CD14-positive monocyte (primary cell): ENCODE measurements around the gene POLD3. TPM values are rescaled to one million over a fixed set of nuclear protein-coding genes. Genes with fewer than 3 reads are reported as not detected.

Source experiments
- DNase-seq, 3 donors: peaks; one replicate each; pipeline ENCODE4 v3.0.0-alpha.2; 2011 to 2022
- H2AFZ ChIP-seq: 2 replicates; pipeline ENCODE4 v1.6.0; 2012; ENCODE audit warnings: mild to moderate bottlenecking, low read depth, low read length, inconsistent platforms; ENCODE audit not compliant: insufficient read depth, poor library complexity, severe bottlenecking
- H3K27ac ChIP-seq, 2 donors: 1 replicate in 1 of 2; 2 replicates in 1 of 2; pipeline ENCODE4 v1.5.1; 2012 to 2013; ENCODE audit warnings: low read length in 2 of 2, control low read depth in 1 of 2, inconsistent platforms in 1 of 2, low read depth in 1 of 2, mild to moderate bottlenecking in 1 of 2
- H3K27me3 ChIP-seq, 2 donors: one replicate each; pipeline versions ENCODE4 v1.6.0 to v1.6.1; 2011 to 2013; ENCODE audit warnings: low read length in 2 of 2; ENCODE audit not compliant: control insufficient read depth in 2 of 2, insufficient read depth in 2 of 2
- H3K36me3 ChIP-seq, 2 donors: replicated peaks in 1 of 2; 1 replicate in 1 of 2; 2 replicates in 1 of 2; pipeline versions ENCODE4 v1.5.1 to v1.6.1; 2012 to 2013; ENCODE audit warnings: low read length in 2 of 2, control low read depth in 1 of 2, inconsistent platforms in 1 of 2, mild to moderate bottlenecking in 1 of 2; ENCODE audit not compliant: insufficient read depth in 2 of 2, control insufficient read depth in 1 of 2
- H3K4me1 ChIP-seq, 2 donors: 1 replicate in 1 of 2; 2 replicates in 1 of 2; pipeline versions ENCODE4 v1.5.1 to v1.6.1; 2012 to 2013; ENCODE audit warnings: low read length in 2 of 2, control low read depth in 1 of 2, inconsistent platforms in 1 of 2, mild to moderate bottlenecking in 1 of 2, moderate library complexity in 1 of 2; ENCODE audit not compliant: insufficient read depth in 2 of 2, control insufficient read depth in 1 of 2
- H3K4me2 ChIP-seq: replicated peaks from 2 replicates; pipeline ENCODE3; 2012; ENCODE audit warnings: low read length, moderate library complexity, mild to moderate bottlenecking; ENCODE audit not compliant: poor library complexity, severe bottlenecking; ENCODE audit errors: extremely low read depth
- H3K4me3 ChIP-seq, 3 experiments: fragments of 200-600 bp in 1 of 3; sonication (generic) in 1 of 3; replicated peaks in 1 of 3; 1 replicate in 2 of 3; 2 replicates in 1 of 3; pipeline ENCODE4 v1.5.1; 2011 to 2013; ENCODE audit warnings: low read length in 3 of 3, mild to moderate bottlenecking in 3 of 3, control low read depth in 2 of 3, low read depth in 2 of 3, inconsistent platforms in 1 of 3, moderate library complexity in 1 of 3
- H3K79me2 ChIP-seq: 2 replicates; pipeline ENCODE4 v1.6.0; 2012; ENCODE audit warnings: mild to moderate bottlenecking, control low read depth, inconsistent platforms, low read length, moderate library complexity; ENCODE audit not compliant: insufficient read depth
- H3K9ac ChIP-seq: 2 replicates; pipeline ENCODE4 v1.6.0; 2017; ENCODE audit warnings: low read length, mild to moderate bottlenecking; ENCODE audit not compliant: insufficient read depth, poor library complexity, severe bottlenecking
- H3K9me3 ChIP-seq, 2 donors: replicated peaks in 1 of 2; 1 replicate in 1 of 2; 2 replicates in 1 of 2; pipeline versions ENCODE4 v1.5.1 to v1.6.1; 2012 to 2013; ENCODE audit warnings: low read length in 2 of 2, control low read depth in 1 of 2; ENCODE audit not compliant: control insufficient read depth in 1 of 2, insufficient read depth in 1 of 2
- H4K20me1 ChIP-seq: 2 replicates; pipeline ENCODE4 v1.6.0; 2012; ENCODE audit warnings: mild to moderate bottlenecking, low read length, control low read depth, moderate library complexity; ENCODE audit not compliant: insufficient read depth
- H3K27ac Mint-ChIP-seq, 7 donors: one replicate each; pipeline ENCODE4 v1.8.0; 2020; ENCODE audit warnings: mild to moderate bottlenecking in 7 of 7, mixed read lengths in 7 of 7, moderate library complexity in 6 of 7, inconsistent platforms in 2 of 7
- H3K27me3 Mint-ChIP-seq, 3 donors: one replicate each; pipeline ENCODE4 v1.8.0; 2021 to 2022; ENCODE audit warnings: low read depth in 3 of 3, mild to moderate bottlenecking in 3 of 3, mixed read lengths in 3 of 3, moderate library complexity in 3 of 3, inconsistent platforms in 1 of 3
- H3K36me3 Mint-ChIP-seq, 2 donors: one replicate each; pipeline ENCODE4 v1.8.0; 2020; ENCODE audit warnings: mixed read lengths in 2 of 2, inconsistent platforms in 1 of 2, mild to moderate bottlenecking in 1 of 2
- H3K4me1 Mint-ChIP-seq: one replicate; pipeline ENCODE4 v1.8.0; 2020; ENCODE audit warnings: mild to moderate bottlenecking, mixed read lengths
- H3K4me3 Mint-ChIP-seq, 2 donors: one replicate each; pipeline ENCODE4 v1.8.0; 2020; ENCODE audit warnings: mild to moderate bottlenecking in 2 of 2, mixed read lengths in 2 of 2, moderate library complexity in 1 of 2
- H3K9me3 Mint-ChIP-seq, 7 donors: one replicate each; pipeline ENCODE4 v1.8.0; 2020 to 2022; ENCODE audit warnings: mixed read lengths in 7 of 7, mild to moderate bottlenecking in 6 of 7, moderate library complexity in 6 of 7, inconsistent platforms in 2 of 7
- WGBS: methylation state at CpG from one replicate; pipeline ENCODE4 v1.1.5; 2013; ENCODE audit warnings: missing lambda C conversion rate; ENCODE audit not compliant: insufficient coverage; 5-methylcytosine and 5-hydroxymethylcytosine counted together
- intact Hi-C, 2 donors: fragments of 100-400 bp; cut with micrococcal nuclease; formaldehyde crosslinking; loops; one replicate each; pipeline versions ENCODE4 v1.15.0 to v1.15.1; 2023
- polyA plus RNA-seq, 3 donors: library from polyadenylated mRNA; depleted of rRNA in 1 of 3; unstranded in 2 of 3; stranded (reverse) in 1 of 3; fragments of 300-500 nt in 2 of 3; fragments of >200 nt in 1 of 3; fragmentation: Illumina TruSeq in 2 of 3; gene quantifications; 1 replicate in 2 of 3; 2 replicates in 1 of 3; pipeline ENCODE4 v1.2.3, GENCODE V29; 2012 to 2021
- TF ChIP-seq, protein P1 (sequence below): fragments of 200-600 bp; IDR thresholded peaks from one replicate; pipeline ENCODE4 v1.8.0; 2022; ENCODE audit warnings: antibody characterized with exemption, mild to moderate bottlenecking

POLD3 gene
- polyA plus RNA-seq, 3 donors: 11.3 to 29.9 (median 26.2) TPM

GRCh38 chr11:74687237-74688023 is 95.0 kb downstream of the POLD3 start:
- 52% methylated on average over 3 of the region's 6 CpGs for WGBS
- no peaks in the 10 kb centered on the region for H3K9me3 ChIP-seq
- H3K4me3 Mint-ChIP-seq: no peak overlapping the region
- intact Hi-C loops: no loop called here
- H3K9ac ChIP-seq: no peak overlapping the region
- DNase-seq: peak in 1 of 3 donors; percentile 3
- H3K4me3 ChIP-seq: no peak overlapping the region
- no peak overlapping the region for H3K4me2 ChIP-seq
- no peak overlapping the region for H2AFZ ChIP-seq
- H3K27ac ChIP-seq: no peak overlapping the region
- H3K27me3 ChIP-seq: peaks cover 6 to 17% of the 10 kb centered on the region in 2 donors
- no peak overlapping the region for H3K27ac Mint-ChIP-seq
- no peaks in the 10 kb centered on the region for H3K79me2 ChIP-seq
- H3K4me1 Mint-ChIP-seq: peaks cover 39% of the 10 kb centered on the region
- peaks cover 0 to 2% of the 10 kb centered on the region in 2 donors for H3K36me3 Mint-ChIP-seq
- H3K36me3 ChIP-seq: no peaks in the 10 kb centered on the region
- H3K27me3 Mint-ChIP-seq: peaks cover 15 to 21% (median 20%) of the 10 kb centered on the region in 3 donors
- H3K4me1 ChIP-seq: peaks cover 22 to 38% of the 10 kb centered on the region in 2 donors
- no peaks in the 10 kb centered on the region for H4K20me1 ChIP-seq
- TF ChIP-seq, protein P1, sequence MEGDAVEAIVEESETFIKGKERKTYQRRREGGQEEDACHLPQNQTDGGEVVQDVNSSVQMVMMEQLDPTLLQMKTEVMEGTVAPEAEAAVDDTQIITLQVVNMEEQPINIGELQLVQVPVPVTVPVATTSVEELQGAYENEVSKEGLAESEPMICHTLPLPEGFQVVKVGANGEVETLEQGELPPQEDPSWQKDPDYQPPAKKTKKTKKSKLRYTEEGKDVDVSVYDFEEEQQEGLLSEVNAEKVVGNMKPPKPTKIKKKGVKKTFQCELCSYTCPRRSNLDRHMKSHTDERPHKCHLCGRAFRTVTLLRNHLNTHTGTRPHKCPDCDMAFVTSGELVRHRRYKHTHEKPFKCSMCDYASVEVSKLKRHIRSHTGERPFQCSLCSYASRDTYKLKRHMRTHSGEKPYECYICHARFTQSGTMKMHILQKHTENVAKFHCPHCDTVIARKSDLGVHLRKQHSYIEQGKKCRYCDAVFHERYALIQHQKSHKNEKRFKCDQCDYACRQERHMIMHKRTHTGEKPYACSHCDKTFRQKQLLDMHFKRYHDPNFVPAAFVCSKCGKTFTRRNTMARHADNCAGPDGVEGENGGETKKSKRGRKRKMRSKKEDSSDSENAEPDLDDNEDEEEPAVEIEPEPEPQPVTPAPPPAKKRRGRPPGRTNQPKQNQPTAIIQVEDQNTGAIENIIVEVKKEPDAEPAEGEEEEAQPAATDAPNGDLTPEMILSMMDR: no peak
- H3K9me3 Mint-ChIP-seq: peaks cover 0 to 4% (median 0%) of the 10 kb centered on the region in 7 donors

- Histone ChIP-seq H3K27me3 (peaks cover 0 to 2% of the 10 kb centered on the region in 2 donors), H3K4me3 (no peak overlapping the region), H3K4me2 (no peak overlapping the region), H2AFZ (no peak overlapping the region), H3K27ac (no peak overlapping the region), H3K36me3 (no peaks in the 10 kb centered on the region), H3K4me1 (peaks cover 22 to 33% of the 10 kb centered on the region in 2 donors), H3K9ac (no peak overlapping the region), H3K79me2 (no peaks in the 10 kb centered on the region), H4K20me1 (no peaks in the 10 kb centered on the region), H3K9me3 (no peaks in the 10 kb centered on the region)
- Mint-ChIP-seq H3K27ac (no peak overlapping the region), H3K9me3 (no peaks in the 10 kb centered on the region), H3K27me3 (peaks cover 1 to 4% (median 4%) of the 10 kb centered on the region in 3 donors), H3K4me1 (peaks cover 33% of the 10 kb centered on the region), H3K4me3 (no peak overlapping the region), H3K36me3 (no peaks in the 10 kb centered on the region)
- WGBS: 100% methylated on average over 4 of the region's 4 CpGs
- no peak for DNase-seq
- intact Hi-C loops: no loop called here
- TF ChIP-seq, protein P1: no peak
These were observed 97.3 kb downstream of the POLD3 start for GRCh38 chr11:74689666-74690065.
